ENCODE results near the gene BBS5.
"Not testable (repeated sequence)": the region's sequence is repeated elsewhere in the genome, so short reads cannot be mapped to it uniquely, and the experiment has no call there.

The BBS5 gene

DNA sequence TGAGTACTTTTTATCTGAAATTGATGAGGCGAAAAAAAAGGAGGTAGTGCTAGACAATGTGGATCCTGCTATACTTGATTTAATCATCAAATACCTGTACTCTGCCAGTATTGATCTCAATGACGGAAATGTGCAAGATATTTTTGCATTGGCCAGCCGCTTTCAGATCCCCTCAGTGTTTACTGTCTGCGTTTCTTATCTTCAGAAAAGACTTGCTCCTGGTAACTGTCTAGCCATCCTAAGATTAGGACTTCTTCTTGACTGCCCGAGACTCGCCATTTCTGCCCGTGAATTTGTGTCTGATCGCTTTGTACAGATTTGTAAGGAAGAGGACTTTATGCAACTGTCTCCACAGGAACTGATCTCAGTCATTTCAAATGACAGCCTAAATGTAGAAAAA, 30.7 kb downstream of the BBS5 start:
- Histone ChIP-seq H3K27me3 (ENCODE audit: control insufficient read depth in 5 of 5, insufficient read depth in 4 of 5, low read length in 5 of 5) (no peaks in the 10 kb centered on the region), H3K9ac (ENCODE audit: low read length in 5 of 5) (no peak overlapping the region), H3K36me3 (ENCODE audit: control insufficient read depth in 5 of 5, insufficient read depth in 5 of 5, low read length in 5 of 5) (no peaks in the 10 kb centered on the region), H3K9me3 (ENCODE audit: control insufficient read depth in 5 of 5, low read length in 5 of 5) (no peaks in the 10 kb centered on the region), H3K4me1 (ENCODE audit: control insufficient read depth in 5 of 5, insufficient read depth in 5 of 5, low read length in 5 of 5) (no peaks in the 10 kb centered on the region), H3K4me3 (ENCODE audit: low read depth in 1 of 5, low read length in 5 of 5) (no peak overlapping the region), H3K27ac (ENCODE audit: low read depth, low read length) (no peak overlapping the region)

GRCh38 chr2:169510496-169510895, 31.2 kb downstream of the BBS5 start:
- Histone ChIP-seq H3K27ac (ENCODE audit: low read depth, low read length) (no peak overlapping the region), H3K4me1 (ENCODE audit: control insufficient read depth in 5 of 5, insufficient read depth in 5 of 5, low read length in 5 of 5) (no peaks in the 10 kb centered on the region), H3K9me3 (ENCODE audit: control insufficient read depth in 5 of 5, low read length in 5 of 5) (no peaks in the 10 kb centered on the region), H3K36me3 (ENCODE audit: control insufficient read depth in 5 of 5, insufficient read depth in 5 of 5, low read length in 5 of 5) (no peaks in the 10 kb centered on the region), H3K9ac (ENCODE audit: low read length in 5 of 5) (no peak overlapping the region), H3K4me3 (ENCODE audit: low read depth in 1 of 5, low read length in 5 of 5) (no peak overlapping the region), H3K27me3 (ENCODE audit: control insufficient read depth in 5 of 5, insufficient read depth in 4 of 5, low read length in 5 of 5) (no peaks in the 10 kb centered on the region)

GRCh38 chr2:169511818-169512217, 32.5 kb downstream of the BBS5 start:
- Histone ChIP-seq H3K4me1 (ENCODE audit: control insufficient read depth in 5 of 5, insufficient read depth in 5 of 5, low read length in 5 of 5) (no peaks in the 10 kb centered on the region), H3K27ac (ENCODE audit: low read depth, low read length) (no peak overlapping the region), H3K9me3 (ENCODE audit: control insufficient read depth in 5 of 5, low read length in 5 of 5) (no peaks in the 10 kb centered on the region), H3K9ac (ENCODE audit: low read length in 5 of 5) (no peak overlapping the region), H3K27me3 (ENCODE audit: control insufficient read depth in 5 of 5, insufficient read depth in 4 of 5, low read length in 5 of 5) (no peaks in the 10 kb centered on the region), H3K36me3 (ENCODE audit: control insufficient read depth in 5 of 5, insufficient read depth in 5 of 5, low read length in 5 of 5) (no peaks in the 10 kb centered on the region), H3K4me3 (ENCODE audit: low read depth in 1 of 5, low read length in 5 of 5) (no peak overlapping the region)

DNA sequence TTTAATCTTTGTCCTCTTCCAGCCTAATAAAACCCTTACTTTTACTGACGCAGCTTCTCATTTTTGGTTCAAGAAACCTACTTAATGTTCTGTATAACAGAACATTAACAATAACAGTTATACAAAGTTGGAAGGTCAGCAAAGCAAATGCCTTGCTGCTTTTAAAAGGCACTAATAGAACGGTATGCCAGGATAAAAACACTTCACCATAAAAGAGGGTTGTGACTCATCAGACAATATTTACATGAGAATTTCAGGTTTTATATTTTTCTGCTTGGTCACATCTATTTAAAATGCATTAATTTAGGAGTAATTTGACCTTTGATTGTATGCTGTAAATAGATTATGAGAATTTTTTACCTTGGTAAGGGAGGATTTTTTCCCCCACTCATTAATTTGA, 33.2 kb downstream of the BBS5 start:
- no peaks in the 10 kb centered on the region for H3K4me1 ChIP-seq (ENCODE audit: control insufficient read depth in 5 of 5, insufficient read depth in 5 of 5, low read length in 5 of 5)
- H3K27ac ChIP-seq (ENCODE audit: low read depth, low read length) = no peak overlapping the region
- H3K9ac ChIP-seq (ENCODE audit: low read length in 5 of 5) = no peak overlapping the region
- no peak overlapping the region for H3K4me3 ChIP-seq (ENCODE audit: low read depth in 1 of 5, low read length in 5 of 5)
- H3K27me3 ChIP-seq (ENCODE audit: control insufficient read depth in 5 of 5, insufficient read depth in 4 of 5, low read length in 5 of 5) = no peaks in the 10 kb centered on the region
- H3K36me3 ChIP-seq (ENCODE audit: control insufficient read depth in 5 of 5, insufficient read depth in 5 of 5, low read length in 5 of 5) = no peaks in the 10 kb centered on the region
- no peaks in the 10 kb centered on the region for H3K9me3 ChIP-seq (ENCODE audit: control insufficient read depth in 5 of 5, low read length in 5 of 5)

DNA sequence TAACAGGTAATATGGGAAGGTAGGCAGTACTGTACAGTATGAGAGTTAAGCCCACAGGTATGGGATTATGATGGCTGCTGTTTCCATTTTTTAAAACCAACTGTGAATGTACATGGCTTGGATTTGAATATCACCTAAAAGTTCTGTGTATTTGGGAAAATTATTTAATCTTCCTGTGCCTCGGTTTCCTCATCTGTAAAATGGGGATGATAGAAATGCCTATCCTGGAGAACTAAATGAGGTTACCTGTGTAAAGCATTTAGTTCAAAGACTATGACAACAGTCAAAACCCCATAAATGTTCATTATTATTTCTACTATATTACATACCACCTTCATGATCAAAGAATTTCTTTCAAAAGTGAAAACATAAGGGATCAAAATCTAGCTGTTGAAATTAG, 33.8 kb downstream of the BBS5 start:
- no peak overlapping the region for H3K27ac ChIP-seq (ENCODE audit: low read depth, low read length)
- H3K4me1 ChIP-seq (ENCODE audit: control insufficient read depth in 5 of 5, insufficient read depth in 5 of 5, low read length in 5 of 5) = no peaks in the 10 kb centered on the region
- H3K27me3 ChIP-seq (ENCODE audit: control insufficient read depth in 5 of 5, insufficient read depth in 4 of 5, low read length in 5 of 5) = no peaks in the 10 kb centered on the region
- no peaks in the 10 kb centered on the region for H3K9me3 ChIP-seq (ENCODE audit: control insufficient read depth in 5 of 5, low read length in 5 of 5)
- no peaks in the 10 kb centered on the region for H3K36me3 ChIP-seq (ENCODE audit: control insufficient read depth in 5 of 5, insufficient read depth in 5 of 5, low read length in 5 of 5)
- no peak overlapping the region for H3K4me3 ChIP-seq (ENCODE audit: low read depth in 1 of 5, low read length in 5 of 5)
- H3K9ac ChIP-seq (ENCODE audit: low read length in 5 of 5) = no peak overlapping the region

DNA sequence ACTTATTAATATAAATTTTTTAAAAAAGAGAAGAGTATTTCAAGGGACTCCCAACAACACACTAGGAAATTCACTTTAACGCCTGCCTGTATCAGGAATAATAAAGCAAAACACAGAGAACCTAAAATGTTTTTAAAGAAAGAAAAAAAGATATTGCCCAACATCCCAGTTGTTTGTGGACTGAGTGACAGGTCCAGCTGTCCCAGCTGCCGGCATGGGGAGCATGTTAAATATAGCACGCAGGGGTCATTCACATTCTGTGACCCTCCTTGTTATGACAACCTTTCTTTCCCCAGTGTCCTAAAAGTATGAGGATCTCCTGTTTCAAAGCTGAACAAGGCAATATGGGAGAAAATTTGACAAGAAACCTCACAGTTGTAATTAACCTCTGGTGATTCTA, 34.6 kb downstream of the BBS5 start:
- H3K27me3 ChIP-seq (ENCODE audit: control insufficient read depth in 5 of 5, insufficient read depth in 4 of 5, low read length in 5 of 5) = no peaks in the 10 kb centered on the region
- no peaks in the 10 kb centered on the region for H3K4me1 ChIP-seq (ENCODE audit: control insufficient read depth in 5 of 5, insufficient read depth in 5 of 5, low read length in 5 of 5)
- H3K9ac ChIP-seq (ENCODE audit: low read length in 5 of 5) = no peak overlapping the region
- no peaks in the 10 kb centered on the region for H3K9me3 ChIP-seq (ENCODE audit: control insufficient read depth in 5 of 5, low read length in 5 of 5)
- H3K4me3 ChIP-seq (ENCODE audit: low read depth in 1 of 5, low read length in 5 of 5) = no peak overlapping the region
- no peak overlapping the region for H3K27ac ChIP-seq (ENCODE audit: low read depth, low read length)
- no peaks in the 10 kb centered on the region for H3K36me3 ChIP-seq (ENCODE audit: control insufficient read depth in 5 of 5, insufficient read depth in 5 of 5, low read length in 5 of 5)

DNA sequence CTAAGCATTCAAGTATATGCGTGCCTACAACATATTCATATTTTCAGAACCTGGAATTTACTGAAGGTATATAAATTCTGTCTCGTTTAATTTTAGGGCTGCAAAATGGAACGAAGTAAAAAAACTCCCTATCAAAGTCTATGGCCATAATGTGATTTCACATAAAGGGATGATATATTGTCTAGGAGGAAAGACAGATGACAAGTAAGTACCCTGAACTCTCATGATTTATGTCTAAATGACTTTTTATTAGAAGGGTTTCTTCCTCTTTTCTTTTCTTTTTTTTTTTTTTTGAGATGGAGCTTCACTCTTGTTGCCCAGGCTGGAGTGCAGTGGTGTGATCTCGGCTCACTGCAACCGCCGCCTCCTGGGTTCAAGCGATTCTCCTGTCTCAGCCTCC, 35.5 kb downstream of the BBS5 start:
- not testable (repeated sequence) for H3K9me3 ChIP-seq (ENCODE audit: control insufficient read depth in 5 of 5, low read length in 5 of 5); H3K9ac ChIP-seq (ENCODE audit: low read length in 5 of 5); H3K27me3 ChIP-seq (ENCODE audit: control insufficient read depth in 5 of 5, insufficient read depth in 4 of 5, low read length in 5 of 5); H3K4me3 ChIP-seq (ENCODE audit: low read depth in 1 of 5, low read length in 5 of 5); H3K36me3 ChIP-seq (ENCODE audit: control insufficient read depth in 5 of 5, insufficient read depth in 5 of 5, low read length in 5 of 5); H3K27ac ChIP-seq (ENCODE audit: low read depth, low read length); H3K4me1 ChIP-seq (ENCODE audit: control insufficient read depth in 5 of 5, insufficient read depth in 5 of 5, low read length in 5 of 5)

GRCh38 chr2:169516488-169516995, 37.2 kb downstream of the BBS5 start:
- not testable (repeated sequence) for H3K9me3 ChIP-seq (ENCODE audit: control insufficient read depth in 5 of 5, low read length in 5 of 5); H3K4me1 ChIP-seq (ENCODE audit: control insufficient read depth in 5 of 5, insufficient read depth in 5 of 5, low read length in 5 of 5); H3K27me3 ChIP-seq (ENCODE audit: control insufficient read depth in 5 of 5, insufficient read depth in 4 of 5, low read length in 5 of 5); H3K36me3 ChIP-seq (ENCODE audit: control insufficient read depth in 5 of 5, insufficient read depth in 5 of 5, low read length in 5 of 5); H3K27ac ChIP-seq (ENCODE audit: low read depth, low read length); H3K4me3 ChIP-seq (ENCODE audit: low read depth in 1 of 5, low read length in 5 of 5); H3K9ac ChIP-seq (ENCODE audit: low read length in 5 of 5)

GRCh38 chr2:169520896-169521295, 41.6 kb downstream of the BBS5 start:
- no peaks in the 10 kb centered on the region for H3K4me1 ChIP-seq (ENCODE audit: control insufficient read depth in 5 of 5, insufficient read depth in 5 of 5, low read length in 5 of 5)
- no peaks in the 10 kb centered on the region for H3K27me3 ChIP-seq (ENCODE audit: control insufficient read depth in 5 of 5, insufficient read depth in 4 of 5, low read length in 5 of 5)
- H3K4me3 ChIP-seq (ENCODE audit: low read depth in 1 of 5, low read length in 5 of 5) = no peak overlapping the region
- H3K27ac ChIP-seq (ENCODE audit: low read depth, low read length) = no peak overlapping the region
- H3K9me3 ChIP-seq (ENCODE audit: control insufficient read depth in 5 of 5, low read length in 5 of 5) = no peaks in the 10 kb centered on the region
- peaks cover 0 to 10% (median 5%) of the 10 kb centered on the region in 5 donors for H3K36me3 ChIP-seq (ENCODE audit: control insufficient read depth in 5 of 5, insufficient read depth in 5 of 5, low read length in 5 of 5)
- H3K9ac ChIP-seq (ENCODE audit: low read length in 5 of 5) = no peak overlapping the region

DNA sequence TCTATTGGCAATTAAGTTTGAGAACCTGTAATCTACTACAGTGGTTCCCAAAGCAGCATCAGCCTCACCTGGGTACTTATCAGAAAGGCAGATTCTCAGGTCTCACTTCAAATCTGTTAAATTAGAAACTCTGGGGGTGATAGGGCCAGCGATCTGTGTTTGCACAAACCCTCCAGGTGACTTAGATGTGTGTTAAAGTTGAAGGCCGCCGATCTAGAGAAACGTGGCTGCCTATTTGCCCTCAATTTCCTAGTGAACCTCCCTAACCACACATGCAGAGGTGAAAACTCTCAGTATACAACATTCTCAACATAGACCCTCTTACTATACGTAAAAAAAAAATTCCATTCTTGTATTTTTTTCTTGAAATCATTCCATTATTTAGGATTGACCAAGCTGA, 44.4 kb downstream of the BBS5 start:
- H3K27me3 ChIP-seq (ENCODE audit: control insufficient read depth in 5 of 5, insufficient read depth in 4 of 5, low read length in 5 of 5) = no peaks in the 10 kb centered on the region
- H3K4me1 ChIP-seq (ENCODE audit: control insufficient read depth in 5 of 5, insufficient read depth in 5 of 5, low read length in 5 of 5) = no peaks in the 10 kb centered on the region

GRCh38 chr2:169525434-169525833, 46.1 kb downstream of the BBS5 start:
- Histone ChIP-seq H3K9me3 (ENCODE audit: control insufficient read depth in 5 of 5, low read length in 5 of 5) (no peaks in the 10 kb centered on the region), H3K36me3 (ENCODE audit: control insufficient read depth in 5 of 5, insufficient read depth in 5 of 5, low read length in 5 of 5) (peaks cover 7 to 30% (median 15%) of the 10 kb centered on the region in 5 donors), H3K27me3 (ENCODE audit: control insufficient read depth in 5 of 5, insufficient read depth in 4 of 5, low read length in 5 of 5) (no peaks in the 10 kb centered on the region), H3K4me3 (ENCODE audit: low read depth in 1 of 5, low read length in 5 of 5) (no peak overlapping the region), H3K4me1 (ENCODE audit: control insufficient read depth in 5 of 5, insufficient read depth in 5 of 5, low read length in 5 of 5) (no peaks in the 10 kb centered on the region), H3K9ac (ENCODE audit: low read length in 5 of 5) (no peak overlapping the region), H3K27ac (ENCODE audit: low read depth, low read length) (no peak overlapping the region)

More for the DNA sequence above, 44.4 kb downstream of the BBS5 start:
- Histone ChIP-seq H3K36me3 (ENCODE audit: control insufficient read depth in 5 of 5, insufficient read depth in 5 of 5, low read length in 5 of 5) (peaks cover 3 to 15% (median 5%) of the 10 kb centered on the region in 5 donors), H3K4me3 (ENCODE audit: low read depth in 1 of 5, low read length in 5 of 5) (no peak overlapping the region), H3K27ac (ENCODE audit: low read depth, low read length) (no peak overlapping the region), H3K9ac (ENCODE audit: low read length in 5 of 5) (no peak overlapping the region), H3K9me3 (ENCODE audit: control insufficient read depth in 5 of 5, low read length in 5 of 5) (no peaks in the 10 kb centered on the region)
